GM18517 (cell line): ENCODE results near the gene SUSD3.

Source experiments
- ATAC-seq: cut with Tn5 transposase; IDR thresholded peaks from one replicate; pipeline ENCODE4 v1.9.1; 2021; ENCODE audit warnings: mild to moderate bottlenecking, moderate library complexity; ENCODE audit not compliant: unreplicated experiment

SUSD3 gene

GRCh38 chr9:93134015-93134739 is 75.7 kb downstream of the SUSD3 start, which contains the start of gene NINJ1:
Gene NINJ1 (minus strand): TSS chr9:93134251. CDS start chr9:93134217, 34 bp downstream.
- ATAC-seq: peak; percentile 66
